Gastroesophageal sphincter (tissue), 3 donors: ENCODE measurements around the gene UGT1A10.

Source experiments
- POLR2A ChIP-seq, 2 donors: fragments of 450-650 bp; IDR thresholded peaks; one replicate each; pipeline ENCODE4 v1.6.1; 2017; ENCODE audit warnings: antibody characterized with exemption in 2 of 2, mild to moderate bottlenecking in 2 of 2, moderate library complexity in 1 of 2
- TF ChIP-seq, protein P1 (sequence below), 4 experiments: fragments of 200-600 bp in 2 of 4; fragments of 450-650 bp in 2 of 4; sonication (generic) in 1 of 4; IDR thresholded peaks; one replicate each; pipeline ENCODE4 v1.5.1; 2017 to 2019; ENCODE audit warnings: antibody characterized with exemption in 4 of 4, mild to moderate bottlenecking in 2 of 4, moderate library complexity in 2 of 4

DNA sequence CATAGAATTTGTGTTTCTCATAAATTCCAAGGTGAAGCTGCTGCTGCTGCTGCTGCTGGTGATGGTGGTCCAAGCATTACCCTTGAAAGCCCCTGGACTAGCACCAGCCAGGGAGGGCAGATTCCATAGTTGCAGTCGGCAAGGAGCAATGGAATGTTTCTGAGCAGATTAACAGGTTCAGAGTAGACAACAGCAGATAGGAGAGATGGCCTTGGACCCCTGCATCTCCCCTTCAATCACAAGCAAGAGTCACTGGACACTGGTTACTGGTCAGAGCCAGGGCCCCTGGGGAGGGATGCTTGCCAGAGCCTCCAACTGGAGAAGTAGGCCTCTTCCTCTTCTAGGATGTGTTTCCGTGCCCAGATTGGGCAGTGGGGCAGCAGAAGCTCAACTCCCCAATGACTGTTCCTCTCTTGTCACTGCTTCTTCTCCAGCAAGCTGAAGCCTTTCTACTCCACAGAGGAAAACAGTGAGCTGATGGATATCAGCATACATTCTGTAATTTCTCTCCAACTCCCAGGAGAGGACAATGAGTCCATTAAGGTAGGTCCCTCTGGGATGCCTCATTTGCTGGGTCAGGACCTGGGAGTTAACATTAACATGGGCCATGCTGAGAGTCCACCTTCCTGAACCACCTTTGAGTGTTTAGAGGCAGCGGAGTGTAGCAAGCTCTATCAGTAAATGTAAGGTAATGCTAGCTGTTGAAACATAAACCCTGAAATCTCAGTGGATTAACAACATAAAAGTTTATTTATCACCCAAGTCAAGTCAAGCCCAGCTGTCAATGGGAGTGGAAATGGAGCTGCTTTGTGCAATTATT lies 177.2 kb downstream of the UGT1A10 start:
- TF ChIP-seq, protein P1, sequence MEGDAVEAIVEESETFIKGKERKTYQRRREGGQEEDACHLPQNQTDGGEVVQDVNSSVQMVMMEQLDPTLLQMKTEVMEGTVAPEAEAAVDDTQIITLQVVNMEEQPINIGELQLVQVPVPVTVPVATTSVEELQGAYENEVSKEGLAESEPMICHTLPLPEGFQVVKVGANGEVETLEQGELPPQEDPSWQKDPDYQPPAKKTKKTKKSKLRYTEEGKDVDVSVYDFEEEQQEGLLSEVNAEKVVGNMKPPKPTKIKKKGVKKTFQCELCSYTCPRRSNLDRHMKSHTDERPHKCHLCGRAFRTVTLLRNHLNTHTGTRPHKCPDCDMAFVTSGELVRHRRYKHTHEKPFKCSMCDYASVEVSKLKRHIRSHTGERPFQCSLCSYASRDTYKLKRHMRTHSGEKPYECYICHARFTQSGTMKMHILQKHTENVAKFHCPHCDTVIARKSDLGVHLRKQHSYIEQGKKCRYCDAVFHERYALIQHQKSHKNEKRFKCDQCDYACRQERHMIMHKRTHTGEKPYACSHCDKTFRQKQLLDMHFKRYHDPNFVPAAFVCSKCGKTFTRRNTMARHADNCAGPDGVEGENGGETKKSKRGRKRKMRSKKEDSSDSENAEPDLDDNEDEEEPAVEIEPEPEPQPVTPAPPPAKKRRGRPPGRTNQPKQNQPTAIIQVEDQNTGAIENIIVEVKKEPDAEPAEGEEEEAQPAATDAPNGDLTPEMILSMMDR (IDR thresholded peaks at IDR 0.05) = no peak
- TF ChIP-seq POLR2A (IDR thresholded peaks at IDR 0.05) = no peak
